HG02840 (cell line): ENCODE data around the gene POLA1.

Experiments used
- ATAC-seq: cut with Tn5 transposase; IDR thresholded peaks from one replicate; pipeline ENCODE4 v1.9.1; 2021; ENCODE audit warnings: mild to moderate bottlenecking, moderate library complexity, moderate number of reproducible peaks; ENCODE audit not compliant: unreplicated experiment, low FRiP score

Gene POLA1

GRCh38 chrX:24682739-24683432, 10.8 kb upstream of the POLA1 start:
- no peak for ATAC-seq

DNA sequence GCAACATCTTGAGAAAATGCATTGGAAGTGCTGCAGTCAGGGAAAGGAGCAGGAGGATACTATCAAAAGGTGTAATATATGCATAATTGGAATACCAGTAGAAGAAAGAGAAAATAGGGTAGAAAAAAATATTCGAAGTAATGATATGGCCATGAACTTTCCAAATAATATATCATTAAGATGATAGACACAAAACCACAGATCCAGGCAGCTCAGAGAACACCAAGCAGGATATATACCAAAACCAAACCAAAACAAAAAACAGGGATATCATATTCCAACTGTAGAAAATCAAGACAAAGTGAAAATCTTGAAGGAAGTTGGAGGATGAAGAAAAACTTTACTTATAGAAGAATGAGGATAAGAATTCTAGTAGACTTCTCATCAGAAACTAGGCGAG, 9.7 kb upstream of the POLA1 start:
- no peak for ATAC-seq

DNA sequence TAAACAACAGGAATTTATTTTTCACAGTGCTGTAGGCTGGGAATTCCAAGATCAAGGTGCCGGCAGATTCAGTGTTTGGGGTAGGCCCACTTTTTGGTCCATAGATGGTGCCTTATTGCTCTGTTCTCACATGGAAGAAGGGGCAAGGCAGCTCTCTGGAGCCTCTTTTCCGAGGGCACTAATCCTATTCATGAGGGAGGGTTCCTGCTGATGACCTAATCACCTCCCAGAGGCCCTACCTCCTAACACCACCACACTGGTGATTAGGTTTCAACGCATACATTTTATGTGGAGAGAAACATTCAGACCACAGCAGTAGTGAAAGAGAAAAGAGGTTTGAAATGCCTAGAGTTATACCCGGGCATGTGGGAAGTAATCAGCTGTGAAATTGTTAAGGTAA, 1.4 kb upstream of the POLA1 start:
- no peak for ATAC-seq

DNA sequence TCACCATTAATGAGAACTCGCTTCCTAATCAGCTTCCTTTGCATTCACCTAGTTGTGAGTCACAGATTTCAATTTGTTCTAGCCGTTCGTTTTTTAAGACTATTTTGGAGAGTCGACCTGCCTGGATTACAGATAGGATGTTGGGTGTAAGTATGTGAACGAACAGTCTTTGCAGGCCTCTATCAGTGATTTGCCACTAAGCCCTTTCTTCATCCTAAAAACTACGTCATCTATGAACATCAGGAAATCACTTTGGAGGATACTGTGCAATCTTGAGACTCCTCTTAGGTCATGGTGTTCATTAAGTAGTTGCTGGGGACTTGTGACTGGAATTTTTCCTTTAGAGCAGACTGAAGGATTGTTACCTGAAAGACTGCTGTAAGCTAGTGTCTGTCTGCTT, 1.1 kb downstream of the POLA1 start:
- no peak for ATAC-seq

GRCh38 chrX:24696294-24696693, 2.6 kb downstream of the POLA1 start:
- no peak for ATAC-seq

- ATAC-seq = peak; percentile 98
Measured at GRCh38 chrX:24702362-24703184, 8.9 kb downstream of the POLA1 start.

DNA sequence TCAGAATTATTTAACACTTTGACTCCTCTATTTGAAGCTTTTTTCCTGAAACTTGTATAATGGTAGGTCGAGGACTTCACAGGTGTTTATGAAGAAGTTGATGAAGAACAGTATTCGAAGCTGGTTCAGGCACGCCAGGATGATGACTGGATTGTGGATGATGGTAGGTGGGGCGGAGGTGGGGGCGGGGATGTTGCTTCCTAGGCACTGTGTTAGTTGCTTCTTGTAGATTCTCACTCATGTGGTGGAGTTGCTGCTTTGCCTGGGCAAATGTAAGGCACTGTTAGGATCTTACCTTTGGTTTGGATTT, 9.4 kb downstream of the POLA1 start:
- no peak for ATAC-seq

- no peak for ATAC-seq
Measured at GRCh38 chrX:24718771-24719170, 25.1 kb downstream of the POLA1 start.

DNA sequence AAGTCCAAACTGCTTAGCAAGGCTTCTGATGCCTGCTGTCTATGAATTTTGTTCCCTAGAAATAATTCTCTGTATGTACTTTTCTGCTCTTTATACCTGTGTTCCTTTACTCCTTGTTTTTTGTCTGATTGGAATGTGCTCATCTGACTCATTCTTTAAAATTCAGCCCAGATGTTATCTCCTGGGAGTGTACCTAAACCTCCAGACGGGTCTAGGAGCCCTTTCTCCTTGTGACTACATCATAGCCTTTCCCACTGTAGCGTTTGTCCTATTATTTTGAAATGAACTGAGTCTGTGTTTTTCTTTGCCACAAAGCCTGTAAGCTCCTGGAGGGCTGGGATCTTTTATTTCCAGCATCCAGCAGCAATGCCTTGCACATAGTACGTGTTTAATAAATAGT, 26.3 kb downstream of the POLA1 start:
- ATAC-seq = no peak

GRCh38 chrX:24728530-24728929, 34.8 kb downstream of the POLA1 start:
- ATAC-seq = no peak

- no peak for ATAC-seq
Measured at GRCh38 chrX:24732766-24733500, 39.2 kb downstream of the POLA1 start.

DNA sequence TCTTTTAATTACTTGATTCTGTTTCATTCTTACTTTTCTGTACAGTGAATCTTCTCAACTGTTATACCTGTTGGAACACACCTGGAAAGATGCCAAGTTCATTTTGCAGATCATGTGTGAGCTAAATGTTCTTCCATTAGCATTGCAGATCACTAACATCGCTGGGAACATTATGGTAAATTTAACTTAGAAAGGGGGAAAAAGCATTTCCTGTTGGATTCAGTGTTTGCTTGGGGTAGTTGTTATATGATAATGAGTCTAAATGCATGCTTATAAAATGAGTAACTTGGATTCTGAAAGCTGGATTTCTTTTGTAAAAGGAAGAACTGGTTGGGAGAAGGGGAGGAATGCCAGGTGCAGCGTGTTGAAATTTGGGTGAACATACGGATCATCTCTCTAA, 47.6 kb downstream of the POLA1 start:
- ATAC-seq = no peak

- ATAC-seq = no peak
Measured at GRCh38 chrX:24748196-24748595, 54.5 kb downstream of the POLA1 start.

- ATAC-seq = no peak
Measured at GRCh38 chrX:24759786-24760185, 66.1 kb downstream of the POLA1 start.

GRCh38 chrX:24760363-24761000, 66.8 kb downstream of the POLA1 start:
- ATAC-seq = no peak

DNA sequence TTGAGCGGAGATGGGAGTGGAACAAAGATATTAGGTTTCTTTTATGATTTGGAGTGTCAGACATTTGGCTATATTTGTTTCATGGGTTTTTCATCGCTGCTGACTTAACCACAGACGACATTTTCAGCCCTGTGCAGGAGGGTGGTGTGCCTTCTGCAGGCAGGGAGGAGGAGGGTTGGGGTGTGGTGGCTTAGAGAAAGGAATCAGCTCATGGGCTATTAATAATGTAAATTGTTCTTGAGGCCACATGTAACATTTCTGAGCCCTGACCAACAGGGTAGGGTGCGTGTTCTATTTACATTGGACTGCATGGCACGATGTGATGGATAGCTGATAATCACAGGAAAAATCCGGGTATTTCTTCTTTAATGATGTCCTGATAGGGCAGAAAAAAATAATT, 67.6 kb downstream of the POLA1 start:
- ATAC-seq = no peak

- no peak for ATAC-seq
Measured at GRCh38 chrX:24763989-24764388, 70.3 kb downstream of the POLA1 start.

GRCh38 chrX:24767557-24767956, 73.8 kb downstream of the POLA1 start:
- ATAC-seq = no peak

GRCh38 chrX:24768556-24768955, 74.8 kb downstream of the POLA1 start:
- ATAC-seq = no peak

GRCh38 chrX:24774650-24775049, 80.9 kb downstream of the POLA1 start:
- no peak for ATAC-seq

DNA sequence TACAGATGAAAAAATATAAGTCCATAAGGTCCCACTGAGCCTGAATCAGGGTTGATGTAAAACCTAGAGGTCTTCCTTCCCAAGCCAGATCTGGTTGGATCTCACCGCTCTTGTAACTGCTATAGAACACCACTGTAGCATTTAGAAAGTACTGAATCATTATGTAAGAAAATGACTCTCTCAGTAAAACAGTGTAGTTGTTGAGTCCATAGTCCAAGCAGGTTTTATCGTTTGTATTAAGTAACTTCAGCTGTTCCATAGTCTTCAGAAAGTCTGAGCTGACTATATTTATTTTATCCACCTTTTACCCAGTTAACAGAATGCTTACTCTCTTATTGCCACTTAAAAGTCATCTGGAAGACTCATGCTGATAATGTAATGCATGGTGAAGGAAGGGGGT, 82.2 kb downstream of the POLA1 start:
- no peak for ATAC-seq
